ENCODE data around the gene TESPA1. TPM values are rescaled to one million over a fixed set of nuclear protein-coding genes. Genes with fewer than 3 reads are reported as not detected.

The TESPA1 gene
- polyA plus RNA-seq, 1 of the 3 experiments (the other 2 are of a cell fraction): not detected

- DNase-seq: no peak
- Histone ChIP-seq H4K20me1 (ENCODE audit: insufficient read depth) (no peaks in the 10 kb centered on the region), H3K27ac (ENCODE audit: low read depth in 2 of 2, low read length in 1 of 2) (no peak overlapping the region), H2AFZ (ENCODE audit: low read depth) (no peak overlapping the region), H3K9ac (no peak overlapping the region), H3K79me2 (ENCODE audit: insufficient read depth) (no peaks in the 10 kb centered on the region), H3K36me3 (replicated peaks in 1 of 2; ENCODE audit: control insufficient read depth in 1 of 2, insufficient read depth in 2 of 2, low read length in 1 of 2) (no peaks in the 10 kb centered on the region), H3K9me3 (no peaks in the 10 kb centered on the region), H3F3A (replicated peaks; ENCODE audit: insufficient read depth) (no peaks in the 10 kb centered on the region), H3K4me3 (ENCODE audit: low read depth in 2 of 2, low read length in 1 of 2) (no peak overlapping the region), H3K4me1 (ENCODE audit: control insufficient read depth in 1 of 2, insufficient read depth in 2 of 2, low read depth in 1 of 2, low read length in 1 of 2) (no peaks in the 10 kb centered on the region), H3K9me2 (no peaks in the 10 kb centered on the region), H3K4me2 (no peak overlapping the region), H3K27me3 (ENCODE audit: insufficient read depth) (peaks cover 9% of the 10 kb centered on the region; the same call in 1 of the 2 replicates)
- POLR2A ChIA-PET: no interaction called here
- 4% methylated on average over 5 of the region's 5 CpGs for WGBS (ENCODE audit: low lambda C conversion rate)
- CTCF ChIA-PET: interaction anchor here (2.2 kb wide), 1 partner anchor 16 kb away, joined by 5 read pairs; no protein-coding TSS in a partner anchor
- TF ChIP-seq GABPA (IDR thresholded peaks at IDR 0.05; ENCODE audit: low read depth) (no peak), FOSL2 (IDR thresholded peaks at IDR 0.05; ENCODE audit: borderline replicate concordance, low read depth) (no peak), ELF1 (IDR thresholded peaks at IDR 0.05) (no peak), EP300 (IDR thresholded peaks at IDR 0.05; ENCODE audit: borderline replicate concordance in 1 of 2, low read depth in 1 of 2, low read length in 1 of 2) (no peak), USF2 (IDR thresholded peaks at IDR 0.05; ENCODE audit: borderline replicate concordance, low read depth, low read length) (no peak), NRF1 (IDR thresholded peaks at IDR 0.05; ENCODE audit: low read depth, low read length) (no peak), RFX5 (IDR thresholded peaks at IDR 0.05; ENCODE audit: low read length) (no peak), RCOR1 (IDR thresholded peaks at IDR 0.05; ENCODE audit: low read length) (no peak), RAD21 (IDR thresholded peaks at IDR 0.05; ENCODE audit: low read length) (no peak)
- TF ChIP-seq, protein P1, sequence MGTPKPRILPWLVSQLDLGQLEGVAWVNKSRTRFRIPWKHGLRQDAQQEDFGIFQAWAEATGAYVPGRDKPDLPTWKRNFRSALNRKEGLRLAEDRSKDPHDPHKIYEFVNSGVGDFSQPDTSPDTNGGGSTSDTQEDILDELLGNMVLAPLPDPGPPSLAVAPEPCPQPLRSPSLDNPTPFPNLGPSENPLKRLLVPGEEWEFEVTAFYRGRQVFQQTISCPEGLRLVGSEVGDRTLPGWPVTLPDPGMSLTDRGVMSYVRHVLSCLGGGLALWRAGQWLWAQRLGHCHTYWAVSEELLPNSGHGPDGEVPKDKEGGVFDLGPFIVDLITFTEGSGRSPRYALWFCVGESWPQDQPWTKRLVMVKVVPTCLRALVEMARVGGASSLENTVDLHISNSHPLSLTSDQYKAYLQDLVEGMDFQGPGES (IDR thresholded peaks at IDR 0.05; ENCODE audit: low read depth, low read length): no peak
- TF ChIP-seq, protein P2, sequence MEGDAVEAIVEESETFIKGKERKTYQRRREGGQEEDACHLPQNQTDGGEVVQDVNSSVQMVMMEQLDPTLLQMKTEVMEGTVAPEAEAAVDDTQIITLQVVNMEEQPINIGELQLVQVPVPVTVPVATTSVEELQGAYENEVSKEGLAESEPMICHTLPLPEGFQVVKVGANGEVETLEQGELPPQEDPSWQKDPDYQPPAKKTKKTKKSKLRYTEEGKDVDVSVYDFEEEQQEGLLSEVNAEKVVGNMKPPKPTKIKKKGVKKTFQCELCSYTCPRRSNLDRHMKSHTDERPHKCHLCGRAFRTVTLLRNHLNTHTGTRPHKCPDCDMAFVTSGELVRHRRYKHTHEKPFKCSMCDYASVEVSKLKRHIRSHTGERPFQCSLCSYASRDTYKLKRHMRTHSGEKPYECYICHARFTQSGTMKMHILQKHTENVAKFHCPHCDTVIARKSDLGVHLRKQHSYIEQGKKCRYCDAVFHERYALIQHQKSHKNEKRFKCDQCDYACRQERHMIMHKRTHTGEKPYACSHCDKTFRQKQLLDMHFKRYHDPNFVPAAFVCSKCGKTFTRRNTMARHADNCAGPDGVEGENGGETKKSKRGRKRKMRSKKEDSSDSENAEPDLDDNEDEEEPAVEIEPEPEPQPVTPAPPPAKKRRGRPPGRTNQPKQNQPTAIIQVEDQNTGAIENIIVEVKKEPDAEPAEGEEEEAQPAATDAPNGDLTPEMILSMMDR (IDR thresholded peaks at IDR 0.05): no peak
Measured at GRCh38 chr12:54977857-54978256, 6.7 kb downstream of the TESPA1 start.

GRCh38 chr12:54977155-54977554, 7.4 kb downstream of the TESPA1 start:
- Histone ChIP-seq H3F3A (replicated peaks; ENCODE audit: insufficient read depth) (no peaks in the 10 kb centered on the region), H3K9me2 (no peaks in the 10 kb centered on the region), H3K79me2 (ENCODE audit: insufficient read depth) (no peaks in the 10 kb centered on the region), H3K27ac (ENCODE audit: low read depth in 2 of 2, low read length in 1 of 2) (no peak overlapping the region), H3K4me3 (ENCODE audit: low read depth in 2 of 2, low read length in 1 of 2) (no peak overlapping the region), H4K20me1 (ENCODE audit: insufficient read depth) (no peaks in the 10 kb centered on the region), H3K4me2 (no peak overlapping the region), H3K4me1 (ENCODE audit: control insufficient read depth in 1 of 2, insufficient read depth in 2 of 2, low read depth in 1 of 2, low read length in 1 of 2) (no peaks in the 10 kb centered on the region), H3K9me3 (no peaks in the 10 kb centered on the region), H3K27me3 (ENCODE audit: insufficient read depth) (peaks cover 9% of the 10 kb centered on the region; the same call in 1 of the 2 replicates), H2AFZ (ENCODE audit: low read depth) (no peak overlapping the region), H3K36me3 (replicated peaks in 1 of 2; ENCODE audit: control insufficient read depth in 1 of 2, insufficient read depth in 2 of 2, low read length in 1 of 2) (no peaks in the 10 kb centered on the region), H3K9ac (no peak overlapping the region)
- ChIA-PET CTCF (interaction anchor here (2.2 kb wide), 1 partner anchor 17 kb away, joined by 5 read pairs; no protein-coding TSS in a partner anchor), POLR2A (no interaction called here)
- no peak for DNase-seq
- 0% methylated on average over 3 of the region's 3 CpGs for WGBS (ENCODE audit: low lambda C conversion rate)
- TF ChIP-seq FOSL2 (IDR thresholded peaks at IDR 0.05; ENCODE audit: borderline replicate concordance, low read depth) (no peak), RXRA (IDR thresholded peaks at IDR 0.05; ENCODE audit: borderline replicate concordance, low read depth) (no peak), TCF12 (IDR thresholded peaks at IDR 0.05) (no peak), NRF1 (IDR thresholded peaks at IDR 0.05; ENCODE audit: low read depth, low read length) (no peak), EP300 (IDR thresholded peaks at IDR 0.05; ENCODE audit: borderline replicate concordance in 1 of 2, low read depth in 1 of 2, low read length in 1 of 2) (no peak), SMC3 (IDR thresholded peaks at IDR 0.05; ENCODE audit: low read depth, low read length) (no peak), POLR2AphosphoS5 (IDR thresholded peaks at IDR 0.05; ENCODE audit: low read depth, low read length) (no peak), USF2 (IDR thresholded peaks at IDR 0.05; ENCODE audit: borderline replicate concordance, low read depth, low read length) (no peak), RCOR1 (IDR thresholded peaks at IDR 0.05; ENCODE audit: low read length) (no peak), JUND (IDR thresholded peaks at IDR 0.05) (no peak)
- TF ChIP-seq, protein P2 (IDR thresholded peaks at IDR 0.05): no peak
